Stomach (tissue), 9 donors: ENCODE measurements around the gene KLHL30. TPM values are rescaled to one million over a fixed set of nuclear protein-coding genes. Genes with fewer than 3 reads are reported as not detected.

ENCODE experiments used
- DNase-seq, 2 donors: peaks; one replicate each; pipeline versions ENCODE4 v3.0.0 to v3.0.0-alpha.2; 2013 to 2019
- H3K27ac ChIP-seq, 5 donors: fragments of 200-600 bp in 4 of 5; sonication (generic) in 4 of 5; one replicate each; pipeline ENCODE4 v1.5.1; 2013 to 2019; ENCODE audit warnings: mild to moderate bottlenecking in 1 of 5, moderate library complexity in 1 of 5
- H3K27me3 ChIP-seq, 3 donors: fragments of 200-600 bp; sonication (generic); one replicate each; pipeline ENCODE4 v1.5.1; 2017 to 2019; ENCODE audit warnings: mixed run types in 1 of 3
- H3K36me3 ChIP-seq, 4 donors: fragments of 200-600 bp; sonication (generic); 1 replicate in 3 of 4; 2 replicates in 1 of 4; pipeline ENCODE4 v1.5.1; 2016 to 2019
- H3K4me1 ChIP-seq, 4 donors: fragments of 200-600 bp; sonication (generic); one replicate each; pipeline ENCODE4 v1.5.1; 2016 to 2019
- H3K4me3 ChIP-seq, 4 donors: fragments of 200-600 bp; sonication (generic) in 3 of 4; one replicate each; pipeline ENCODE4 v1.5.1; 2016 to 2019; ENCODE audit warnings: mild to moderate bottlenecking in 1 of 4
- H3K9me3 ChIP-seq, 4 donors: fragments of 200-600 bp; sonication (generic); one replicate each; pipeline ENCODE4 v1.5.1; 2016 to 2019
- EP300 ChIP-seq: sonication (generic); formaldehyde crosslinking; IDR thresholded peaks from one replicate; pipeline ENCODE4 v1.6.1; 2017; ENCODE audit warnings: antibody characterized with exemption
- POLR2A ChIP-seq, 4 donors: fragments of 450-650 bp; IDR thresholded peaks; one replicate each; pipeline ENCODE4 v1.6.1; 2016; ENCODE audit warnings: antibody characterized with exemption in 4 of 4, control low read depth in 2 of 4, mild to moderate bottlenecking in 1 of 4, moderate library complexity in 1 of 4
- POLR2AphosphoS5 ChIP-seq, 3 donors: sonication (generic); formaldehyde crosslinking; IDR thresholded peaks; one replicate each; pipeline ENCODE4 v1.6.1; 2016; ENCODE audit warnings: antibody characterized with exemption in 3 of 3
- WGBS, 5 donors: extraction: QIAGEN DNeasy Blood & Tissue Kit in 3 of 5; methylation state at CpG; one replicate each; pipeline versions ENCODE4 v1.1.5 to v1.1.7; 2013 to 2018; 5-methylcytosine and 5-hydroxymethylcytosine counted together
- intact Hi-C: fragments of 100-400 bp; cut with DNase I; formaldehyde crosslinking; loops from one replicate; pipeline ENCODE4 v1.15.1; 2023; ENCODE audit warnings: low total_unique reads
- polyA plus RNA-seq, 3 donors: library from polyadenylated mRNA; stranded (reverse); fragments of 200-250 nt; gene quantifications; one replicate each; pipeline ENCODE4 v1.2.3, GENCODE V29; 2013
- total RNA-seq, 5 donors: library from RNA; depleted of rRNA; stranded (reverse); fragments of >200 nt; gene quantifications; one replicate each; pipeline versions ENCODE4 v1.1.0 to v1.2.3, GENCODE V29; 2014 to 2016
- TF ChIP-seq, protein P1 (sequence below), 7 experiments: fragments of 450-650 bp in 4 of 7; fragments of 200-600 bp in 3 of 7; sonication (generic) in 3 of 7; IDR thresholded peaks; one replicate each; pipeline ENCODE4 v1.5.1; 2016 to 2019; ENCODE audit warnings: antibody characterized with exemption in 7 of 7, control low read depth in 2 of 7, mild to moderate bottlenecking in 1 of 7
- donor health status: healthy with polysubstance abuse.
- donor health status: Bipolar disorder and iron deficiency.
- donor health status: healthy.

The KLHL30 gene
- total and polyA plus RNA-seq, 8 donors: 0.06 to 1.7 (median 0.37) TPM; not detected in 2

DNA sequence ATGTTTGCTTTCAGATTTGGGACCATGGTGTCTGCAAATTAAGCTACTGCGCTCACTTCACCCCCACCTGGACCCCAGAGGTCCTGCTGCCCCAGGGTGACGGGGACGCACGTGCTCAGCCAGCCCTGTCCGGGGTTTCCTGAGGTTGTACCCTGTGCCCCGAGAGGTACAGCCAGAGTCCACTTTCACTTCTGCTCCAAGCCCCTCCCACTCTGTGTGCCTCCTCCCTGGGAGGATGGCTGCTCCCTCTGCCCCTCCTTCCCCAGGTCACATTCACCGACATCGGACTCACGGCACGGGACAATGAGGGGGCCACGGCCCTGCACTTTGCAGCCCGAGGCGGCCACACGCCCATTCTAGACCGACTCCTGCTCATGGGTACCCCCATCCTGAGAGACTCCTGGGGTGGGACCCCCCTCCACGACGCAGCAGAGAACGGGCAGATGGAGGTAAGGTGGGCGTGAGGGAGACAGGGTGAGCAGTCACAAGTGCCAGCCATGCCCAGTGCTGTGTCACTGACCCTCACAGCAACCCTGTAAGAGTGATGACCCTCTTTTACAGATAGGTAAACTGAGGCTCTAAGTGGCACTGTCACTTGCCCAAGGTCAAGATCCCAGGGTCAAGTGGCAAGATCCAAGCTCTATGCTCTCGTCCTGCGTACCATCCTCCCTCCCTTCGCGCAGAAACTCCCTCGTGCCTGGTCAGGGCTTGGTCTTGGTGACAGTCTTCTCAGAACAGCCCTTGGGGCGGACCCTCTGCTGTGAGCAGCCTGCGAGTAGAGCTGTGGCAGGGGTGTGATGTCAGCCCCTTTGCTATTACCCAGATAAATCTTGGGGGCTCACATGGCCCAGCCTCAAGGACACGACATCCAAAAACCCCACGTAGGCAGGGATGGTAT, 30.7 kb upstream of the KLHL30 start:
- H3K27me3 ChIP-seq: peaks cover 0 to 9% (median 0%) of the 10 kb centered on the region in 3 donors
- 69 to 77% (median 76%) methylated on average over 28 of the region's 28 CpGs for WGBS, 5 donors
- peaks cover 0 to 2% (median 0%) of the 10 kb centered on the region in 4 donors for H3K9me3 ChIP-seq
- DNase-seq: peak in 1 of 2 donors; percentile 52
- peak overlapping the region; percentile 18 to 27 (median 25) for H3K4me3 ChIP-seq
- peaks cover 0 to 18% (median 13%) of the 10 kb centered on the region in 4 donors for H3K4me1 ChIP-seq
- H3K36me3 ChIP-seq: no peaks in the 10 kb centered on the region
- TF ChIP-seq POLR2A (IDR thresholded peaks at IDR 0.05) (no peak), POLR2AphosphoS5 (IDR thresholded peaks at IDR 0.05) (no peak), EP300 (no peak)
- TF ChIP-seq, protein P1, sequence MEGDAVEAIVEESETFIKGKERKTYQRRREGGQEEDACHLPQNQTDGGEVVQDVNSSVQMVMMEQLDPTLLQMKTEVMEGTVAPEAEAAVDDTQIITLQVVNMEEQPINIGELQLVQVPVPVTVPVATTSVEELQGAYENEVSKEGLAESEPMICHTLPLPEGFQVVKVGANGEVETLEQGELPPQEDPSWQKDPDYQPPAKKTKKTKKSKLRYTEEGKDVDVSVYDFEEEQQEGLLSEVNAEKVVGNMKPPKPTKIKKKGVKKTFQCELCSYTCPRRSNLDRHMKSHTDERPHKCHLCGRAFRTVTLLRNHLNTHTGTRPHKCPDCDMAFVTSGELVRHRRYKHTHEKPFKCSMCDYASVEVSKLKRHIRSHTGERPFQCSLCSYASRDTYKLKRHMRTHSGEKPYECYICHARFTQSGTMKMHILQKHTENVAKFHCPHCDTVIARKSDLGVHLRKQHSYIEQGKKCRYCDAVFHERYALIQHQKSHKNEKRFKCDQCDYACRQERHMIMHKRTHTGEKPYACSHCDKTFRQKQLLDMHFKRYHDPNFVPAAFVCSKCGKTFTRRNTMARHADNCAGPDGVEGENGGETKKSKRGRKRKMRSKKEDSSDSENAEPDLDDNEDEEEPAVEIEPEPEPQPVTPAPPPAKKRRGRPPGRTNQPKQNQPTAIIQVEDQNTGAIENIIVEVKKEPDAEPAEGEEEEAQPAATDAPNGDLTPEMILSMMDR (IDR thresholded peaks at IDR 0.05): no peak
- H3K27ac ChIP-seq: no peak overlapping the region
- intact Hi-C loops: no loop called here

DNA sequence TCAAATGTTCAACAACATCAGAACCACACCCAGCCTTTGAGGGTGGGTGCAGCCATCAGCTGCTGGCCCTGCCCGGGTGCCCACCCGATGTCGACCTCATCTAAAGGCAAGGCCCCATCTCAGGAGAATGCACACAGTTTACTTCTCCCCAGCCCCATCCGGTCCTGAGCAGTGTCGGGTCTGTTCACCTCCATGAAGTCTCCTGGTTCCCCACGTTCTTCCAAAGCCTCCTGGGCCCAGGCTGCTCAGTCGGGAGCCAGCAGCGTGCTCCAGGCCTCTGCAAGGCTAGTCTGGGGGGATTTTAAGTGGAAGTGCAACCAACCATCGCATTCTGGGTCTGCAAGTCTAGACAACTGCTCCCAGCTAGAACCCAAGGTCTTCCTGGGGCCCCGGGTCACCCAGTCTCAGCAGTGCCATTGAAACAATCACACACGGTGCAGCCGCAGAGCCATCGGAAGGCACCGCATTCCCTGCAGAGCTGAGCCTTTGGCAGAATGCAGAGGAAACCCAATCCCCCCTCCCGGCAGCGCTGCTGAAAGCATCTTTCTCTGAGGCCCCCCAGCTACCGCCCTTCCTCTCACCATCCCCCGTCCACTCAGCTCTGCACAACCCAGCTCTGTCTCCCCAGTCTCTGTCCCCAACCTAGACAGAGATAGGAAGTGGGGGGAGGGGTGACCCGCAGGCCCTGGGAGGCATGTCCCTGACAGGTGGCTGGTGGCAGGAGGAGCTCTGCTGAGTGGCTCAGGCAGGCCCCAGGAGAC, 29.9 kb upstream of the KLHL30 start:
- H3K9me3 ChIP-seq: peaks cover 0 to 9% (median 0%) of the 10 kb centered on the region in 4 donors
- no peaks in the 10 kb centered on the region for H3K36me3 ChIP-seq
- intact Hi-C loops: no loop called here
- DNase-seq: peak in 1 of 2 donors; percentile 56
- 53 to 71% (median 57%) methylated on average over 14 to 19 of the region's 19 CpGs for WGBS, 5 donors
- H3K4me1 ChIP-seq: peaks cover 0 to 18% (median 13%) of the 10 kb centered on the region in 4 donors
- TF ChIP-seq EP300: no peak
- TF ChIP-seq POLR2AphosphoS5 (IDR thresholded peaks at IDR 0.05): no peak
- TF ChIP-seq, protein P1 (IDR thresholded peaks at IDR 0.05): no peak
- TF ChIP-seq POLR2A (IDR thresholded peaks at IDR 0.05): no peak
- no peak overlapping the region for H3K27ac ChIP-seq
- peaks cover 0 to 9% (median 0%) of the 10 kb centered on the region in 3 donors for H3K27me3 ChIP-seq
- H3K4me3 ChIP-seq: no peak overlapping the region

DNA sequence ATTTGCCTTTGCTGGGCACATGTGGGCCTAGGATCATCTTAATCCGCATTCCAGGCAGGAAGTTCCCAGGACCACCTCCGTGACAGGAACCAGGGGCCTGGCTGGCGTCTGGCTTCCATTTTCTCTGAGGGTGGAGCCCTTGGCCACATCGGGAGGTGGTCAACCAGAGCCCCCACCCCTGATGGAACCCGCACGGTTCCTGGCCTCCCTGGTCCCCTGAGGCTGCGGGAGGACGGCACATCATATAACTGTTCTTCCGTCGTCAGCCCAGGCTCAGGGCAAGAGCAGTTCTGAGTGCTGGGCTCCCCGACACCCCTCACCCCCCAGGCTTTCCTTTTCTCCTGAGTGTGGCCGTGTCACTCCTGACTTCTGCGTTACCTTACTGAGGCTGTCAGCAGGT, 24.9 kb upstream of the KLHL30 start:
- TF ChIP-seq, protein P1 (IDR thresholded peaks at IDR 0.05): no peak
- TF ChIP-seq POLR2A (IDR thresholded peaks at IDR 0.05) (no peak), EP300 (no peak), POLR2AphosphoS5 (IDR thresholded peaks at IDR 0.05) (no peak)
- WGBS, 5 donors: 91 to 96% (median 94%) methylated on average over 11 to 13 of the region's 13 CpGs
- Histone ChIP-seq H3K27me3 (peaks cover 0 to 27% (median 4%) of the 10 kb centered on the region in 3 donors), H3K9me3 (peaks cover 0 to 9% (median 0%) of the 10 kb centered on the region in 4 donors), H3K36me3 (no peaks in the 10 kb centered on the region), H3K4me3 (no peak overlapping the region), H3K4me1 (peaks cover 0 to 6% (median 0%) of the 10 kb centered on the region in 4 donors), H3K27ac (no peak overlapping the region)
- no peak for DNase-seq
- intact Hi-C loops: no loop called here

DNA sequence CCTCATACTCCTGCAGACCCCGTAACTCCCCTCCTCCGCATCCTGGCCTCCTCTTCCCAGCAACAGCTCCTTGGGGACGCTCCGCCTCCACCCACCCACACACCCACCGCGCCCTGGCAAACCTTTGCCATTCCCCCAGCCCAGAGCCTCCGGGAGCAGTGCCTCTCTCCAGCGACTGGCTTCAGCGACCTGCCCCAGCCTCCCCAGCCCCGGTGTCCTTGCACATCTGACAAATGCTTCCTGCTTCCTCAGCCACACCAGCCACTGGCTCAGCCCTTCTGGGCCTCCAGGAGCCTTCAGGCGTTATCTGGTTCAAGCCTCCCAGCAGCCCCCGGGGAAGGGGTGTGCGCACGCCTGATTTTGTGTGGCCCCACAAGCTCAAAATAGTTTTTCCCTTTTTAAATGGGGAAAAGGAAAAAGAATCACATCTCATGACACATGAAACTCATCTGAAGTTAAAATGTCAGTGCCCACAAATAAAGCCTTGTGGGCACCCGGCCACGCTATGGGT, 24.1 kb upstream of the KLHL30 start:
- no peaks in the 10 kb centered on the region for H3K4me1 ChIP-seq
- no peak overlapping the region for H3K4me3 ChIP-seq
- intact Hi-C loops: no loop called here
- H3K27ac ChIP-seq: no peak overlapping the region
- peaks cover 0 to 9% (median 0%) of the 10 kb centered on the region in 4 donors for H3K9me3 ChIP-seq
- 79 to 88% (median 85%) methylated on average over 16 of the region's 16 CpGs for WGBS, 5 donors
- peaks cover 0 to 27% (median 4%) of the 10 kb centered on the region in 3 donors for H3K27me3 ChIP-seq
- TF ChIP-seq, protein P1 (IDR thresholded peaks at IDR 0.05): no peak
- TF ChIP-seq POLR2A (IDR thresholded peaks at IDR 0.05) (no peak), POLR2AphosphoS5 (IDR thresholded peaks at IDR 0.05) (no peak), EP300 (no peak)
- no peak for DNase-seq
- H3K36me3 ChIP-seq: no peaks in the 10 kb centered on the region
